GM19025 (cell line): ENCODE measurements around the gene PLAU.
"Not testable (repeated sequence)": the region's sequence is repeated elsewhere in the genome, so short reads cannot be mapped to it uniquely, and the experiment has no call there.

Experiments used
- ATAC-seq: cut with Tn5 transposase; IDR thresholded peaks from one replicate; pipeline ENCODE4 v1.9.1; 2021; ENCODE audit warnings: mild to moderate bottlenecking, low read depth, moderate library complexity; ENCODE audit not compliant: unreplicated experiment

The PLAU gene

DNA sequence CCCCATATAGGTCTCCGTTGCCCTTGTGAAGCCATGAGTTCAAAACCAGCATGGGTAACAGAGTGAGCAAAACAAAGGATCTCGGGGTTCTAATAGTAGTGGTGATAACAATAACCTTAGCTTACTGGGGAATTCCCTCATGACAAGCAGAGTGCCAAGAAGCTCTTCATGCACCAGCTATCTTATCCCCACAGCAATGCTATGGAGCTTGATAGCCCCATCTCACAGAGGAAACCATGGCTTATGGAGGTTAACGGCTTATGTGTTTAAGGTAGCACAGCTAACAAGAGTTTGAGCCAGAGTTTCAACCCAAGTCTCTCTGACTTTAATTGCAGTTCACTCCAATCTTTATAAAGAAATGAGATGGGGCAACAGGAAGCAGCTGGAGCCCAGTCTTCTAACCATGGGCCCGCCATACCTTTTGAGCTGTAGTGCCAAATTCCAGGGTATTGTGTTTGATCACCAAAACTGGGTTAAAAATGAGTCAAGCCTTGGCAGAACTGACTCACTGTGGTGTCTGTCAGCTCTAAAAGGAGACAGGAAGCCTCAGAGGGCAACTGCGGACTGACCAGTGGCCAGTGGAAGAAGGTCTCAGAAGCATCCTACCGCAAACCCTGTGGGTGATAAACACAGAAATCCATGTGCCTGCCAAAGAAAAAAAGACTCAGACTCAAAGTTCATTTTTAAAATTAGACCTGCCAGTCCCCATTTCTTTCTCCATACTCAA is 16.5 kb upstream of the PLAU start:
- ATAC-seq: no peak

- ATAC-seq: not testable (repeated sequence)
These were observed 15.6 kb upstream of the PLAU start for GRCh38 chr10:73895381-73895780.

GRCh38 chr10:73897693-73898092 is 13.2 kb upstream of the PLAU start:
- no peak for ATAC-seq

GRCh38 chr10:73898730-73899410 is 12.1 kb upstream of the PLAU start:
- ATAC-seq: no peak

DNA sequence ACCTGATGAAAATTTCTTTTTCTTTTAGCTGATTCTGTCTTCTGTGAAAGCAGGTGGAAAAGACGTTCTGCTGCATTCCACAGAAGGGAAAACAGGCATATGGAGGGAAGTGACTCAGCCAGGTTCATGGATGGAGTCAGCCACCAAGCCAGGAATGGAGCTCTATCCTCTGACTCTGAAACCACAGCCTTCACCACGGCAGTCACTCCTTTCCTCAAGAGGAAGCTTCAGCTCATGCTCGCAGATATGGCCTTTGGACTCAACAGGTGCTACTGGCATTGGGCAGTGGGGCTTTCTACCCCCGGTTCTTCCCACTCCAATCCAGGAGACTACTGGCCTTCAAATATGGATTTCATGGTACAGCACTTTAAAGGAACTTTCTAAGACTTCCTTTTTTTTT is 11.5 kb upstream of the PLAU start:
- ATAC-seq: no peak

GRCh38 chr10:73900064-73900463 is 10.9 kb upstream of the PLAU start:
- no peak for ATAC-seq

- ATAC-seq: no peak
These were observed 9.7 kb upstream of the PLAU start for GRCh38 chr10:73901261-73901660.

DNA sequence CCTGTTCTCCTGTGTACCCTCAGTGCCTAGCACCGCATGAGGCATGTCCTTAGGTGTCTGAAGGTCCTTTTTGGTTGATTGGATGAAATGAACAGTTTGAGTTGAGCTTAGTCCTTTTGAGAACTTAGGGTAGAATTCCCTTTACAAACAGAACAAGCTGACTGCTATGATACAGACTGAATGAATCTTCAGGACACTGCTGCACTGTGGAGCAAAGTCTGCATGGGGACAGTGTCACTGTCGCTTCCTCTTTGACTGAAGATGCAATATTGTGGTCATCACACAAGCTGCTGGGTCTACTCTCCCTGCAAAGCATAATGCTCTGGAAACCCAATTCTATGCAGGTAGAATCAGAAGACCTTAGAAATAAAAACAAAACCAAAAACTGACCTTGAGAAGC is 8.6 kb upstream of the PLAU start:
- no peak for ATAC-seq

GRCh38 chr10:73905256-73906020 is 5.5 kb upstream of the PLAU start:
- ATAC-seq: no peak

- ATAC-seq: no peak
These were observed 4.1 kb upstream of the PLAU start for GRCh38 chr10:73906524-73907447.

DNA sequence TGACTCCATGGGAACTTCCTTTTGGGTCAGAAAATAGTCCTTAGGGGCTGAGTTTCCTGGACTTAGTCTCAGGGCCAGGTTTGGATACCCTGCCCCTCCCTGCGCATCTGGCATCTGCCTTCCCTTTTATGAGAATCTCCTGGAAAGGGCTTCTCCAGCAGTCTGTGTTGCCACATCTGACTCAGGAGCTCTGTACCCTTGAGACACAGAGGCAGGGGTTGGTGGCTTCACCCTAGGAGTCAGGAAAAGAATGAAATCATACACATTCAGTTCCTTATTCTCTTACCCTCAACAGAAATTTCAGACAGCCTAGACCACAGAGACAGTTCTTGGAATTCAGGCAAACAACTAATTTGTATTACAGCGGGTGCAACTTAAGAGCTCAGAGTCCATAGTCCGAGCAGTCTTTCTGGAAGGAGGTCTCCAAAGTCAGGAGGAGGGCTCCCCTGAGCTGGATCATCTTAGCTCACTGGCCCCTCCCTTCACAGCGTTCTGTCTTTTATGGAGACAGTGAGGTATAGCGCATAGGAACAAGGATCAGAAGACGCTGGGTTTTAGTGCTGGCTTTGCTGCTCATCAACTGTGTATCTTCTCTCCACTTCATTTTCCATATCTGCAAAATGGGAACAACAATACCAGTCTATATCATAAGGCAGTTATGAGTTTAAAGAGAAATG is 3.0 kb upstream of the PLAU start:
- no peak for ATAC-seq

- no peak for ATAC-seq
These were observed 1.9 kb upstream of the PLAU start for GRCh38 chr10:73908853-73909539.

GRCh38 chr10:73909540-73910115 is 1.3 kb upstream of the PLAU start:
- ATAC-seq: no peak

- no peak for ATAC-seq
These were observed 550 bp upstream of the PLAU start for GRCh38 chr10:73910401-73910763.

- no peak for ATAC-seq
These were observed 647 bp downstream of the PLAU start for GRCh38 chr10:73911553-73912004.

GRCh38 chr10:73914036-73914435 is 3.1 kb downstream of the PLAU start:
- no peak for ATAC-seq

GRCh38 chr10:73915206-73915851 is 4.4 kb downstream of the PLAU start:
- ATAC-seq: no peak

GRCh38 chr10:73916761-73917470 is 6.0 kb downstream of the PLAU start:
- no peak for ATAC-seq
